Hepatocyte (in vitro differentiated cells): ENCODE results near the gene KRT3.

Source experiments
- EZH2 ChIP-seq: fragments of 200-600 bp; sonication (generic); IDR thresholded peaks from 2 replicates; pipeline ENCODE4 v1.6.1; 2016; ENCODE audit warnings: antibody characterized with exemption, mild to moderate bottlenecking, borderline replicate concordance
- EZH2phosphoT487 ChIP-seq: fragments of 200-600 bp; sonication (generic); IDR thresholded peaks from one replicate; pipeline ENCODE4 v1.6.1; 2018; ENCODE audit warnings: antibody characterized with exemption, mild to moderate bottlenecking, low read depth, moderate library complexity; ENCODE audit not compliant: unreplicated experiment, severe bottlenecking
- TF ChIP-seq, protein P1 (sequence below): fragments of 200-600 bp; sonication (generic); IDR thresholded peaks from 2 replicates; pipeline ENCODE4 v1.5.1; 2016; ENCODE audit warnings: antibody characterized with exemption, mild to moderate bottlenecking; ENCODE audit not compliant: poor library complexity

DNA sequence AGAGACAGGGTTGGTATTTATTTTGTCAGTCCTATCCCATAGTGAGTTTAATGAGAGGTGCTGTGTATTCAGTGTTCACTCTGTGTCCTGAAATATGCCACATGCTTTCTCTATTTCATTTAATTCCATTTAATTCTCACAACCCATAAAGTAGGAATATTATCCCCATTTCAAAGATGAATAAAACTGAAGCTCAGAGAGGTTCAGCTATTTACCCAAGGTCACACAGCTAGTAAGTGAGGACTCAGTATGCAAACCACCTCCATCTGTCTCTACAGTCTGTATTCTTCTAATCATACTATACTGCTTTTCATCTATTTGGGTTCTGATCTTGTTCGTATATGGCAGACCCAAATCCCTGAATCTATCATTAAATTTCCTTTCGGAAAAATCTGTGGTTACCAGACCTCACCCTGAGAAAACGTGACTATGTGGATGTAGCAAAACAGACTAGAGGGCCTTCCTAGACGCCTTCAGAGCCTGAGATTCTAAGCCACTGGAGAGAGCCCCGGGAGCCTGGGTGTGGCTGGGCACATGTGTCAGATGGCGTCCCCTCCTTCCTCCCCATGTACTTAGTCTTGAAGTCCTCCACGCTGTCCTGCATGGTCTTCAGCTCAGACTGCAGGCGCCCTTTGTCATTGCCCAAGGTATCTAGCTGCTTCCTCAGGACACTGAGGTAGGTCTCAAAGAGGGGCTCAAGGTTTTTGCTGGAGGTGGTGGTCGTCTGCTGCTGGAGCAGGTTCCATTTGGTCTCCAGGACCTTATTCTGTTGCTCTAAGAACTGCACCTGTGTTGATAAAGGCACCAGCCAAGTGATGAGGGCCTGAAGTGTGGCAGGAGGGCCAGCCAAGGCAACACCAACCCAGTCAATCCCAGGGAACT is 15.5 kb upstream of the KRT3 start:
- TF ChIP-seq EZH2 (no peak), EZH2phosphoT487 (no peak)
- TF ChIP-seq, protein P1, sequence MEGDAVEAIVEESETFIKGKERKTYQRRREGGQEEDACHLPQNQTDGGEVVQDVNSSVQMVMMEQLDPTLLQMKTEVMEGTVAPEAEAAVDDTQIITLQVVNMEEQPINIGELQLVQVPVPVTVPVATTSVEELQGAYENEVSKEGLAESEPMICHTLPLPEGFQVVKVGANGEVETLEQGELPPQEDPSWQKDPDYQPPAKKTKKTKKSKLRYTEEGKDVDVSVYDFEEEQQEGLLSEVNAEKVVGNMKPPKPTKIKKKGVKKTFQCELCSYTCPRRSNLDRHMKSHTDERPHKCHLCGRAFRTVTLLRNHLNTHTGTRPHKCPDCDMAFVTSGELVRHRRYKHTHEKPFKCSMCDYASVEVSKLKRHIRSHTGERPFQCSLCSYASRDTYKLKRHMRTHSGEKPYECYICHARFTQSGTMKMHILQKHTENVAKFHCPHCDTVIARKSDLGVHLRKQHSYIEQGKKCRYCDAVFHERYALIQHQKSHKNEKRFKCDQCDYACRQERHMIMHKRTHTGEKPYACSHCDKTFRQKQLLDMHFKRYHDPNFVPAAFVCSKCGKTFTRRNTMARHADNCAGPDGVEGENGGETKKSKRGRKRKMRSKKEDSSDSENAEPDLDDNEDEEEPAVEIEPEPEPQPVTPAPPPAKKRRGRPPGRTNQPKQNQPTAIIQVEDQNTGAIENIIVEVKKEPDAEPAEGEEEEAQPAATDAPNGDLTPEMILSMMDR = no peak
